SK-N-SH (cell line): Measurements from ENCODE around the gene MAPKBP1. TPM values are rescaled to one million over a fixed set of nuclear protein-coding genes. Genes with fewer than 3 reads are reported as not detected.

Experiments
- CTCF ChIA-PET: fragments of 300-600, 350-600 bp; formaldehyde crosslinking; extraction: SDS; loops from one replicate; lab custom pipeline; 2021; lab: Yijun Ruan, JAX
- POLR2A ChIA-PET: fragments of 350-600 bp; sonication (Branson Sonifier 250); formaldehyde crosslinking; extraction: SDS; loops from one replicate; lab custom pipeline; 2020; ENCODE audit warnings: antibody characterized with exemption, inconsistent platforms; lab: Yijun Ruan, JAX
- DNase-seq: peaks from one replicate; pipeline ENCODE4 v3.0.0; 2012
- H2AFZ ChIP-seq: fragments of 200-600 bp; sonication (generic); 2 replicates; pipeline ENCODE4 v1.8.1; 2016; ENCODE audit warnings: antibody characterized with exemption, mild to moderate bottlenecking, low read depth
- H3F3A ChIP-seq: fragments of 200-600 bp; sonication (generic); replicated peaks from 2 replicates; pipeline ENCODE3; 2016; ENCODE audit warnings: antibody characterized with exemption, mild to moderate bottlenecking; ENCODE audit not compliant: insufficient read depth
- H3K27ac ChIP-seq, 2 experiments: fragments of 200-500 bp in 1 of 2; fragments of 200-600 bp in 1 of 2; sonication (Bioruptor generic) in 1 of 2; sonication (generic), shearing (Covaris generic) in 1 of 2; 2 replicates each; pipeline versions ENCODE4 v1.5.1 to v1.6.1; 2014 to 2016; ENCODE audit warnings: low read depth in 2 of 2, inconsistent platforms in 1 of 2, low read length in 1 of 2, mild to moderate bottlenecking in 1 of 2, mixed read lengths in 1 of 2
- H3K27me3 ChIP-seq: fragments of 200-600 bp; sonication (generic), shearing (Covaris generic); 2 replicates; pipeline ENCODE4 v1.6.1; 2016; ENCODE audit warnings: mixed run types; ENCODE audit not compliant: insufficient read depth
- H3K36me3 ChIP-seq, 2 experiments: fragments of 200-500 bp in 1 of 2; fragments of 200-600 bp in 1 of 2; sonication (Bioruptor generic) in 1 of 2; sonication (generic) in 1 of 2; replicated peaks in 1 of 2; 2 replicates each; pipeline versions ENCODE3 to v1.5.1; 2014 to 2016; ENCODE audit warnings: low read length in 1 of 2, mild to moderate bottlenecking in 1 of 2; ENCODE audit not compliant: insufficient read depth in 2 of 2, control insufficient read depth in 1 of 2
- H3K4me1 ChIP-seq, 2 experiments: fragments of 200-500 bp in 1 of 2; fragments of 200-600 bp in 1 of 2; sonication (Bioruptor generic) in 1 of 2; sonication (generic), shearing (Covaris generic) in 1 of 2; 2 replicates each; pipeline versions ENCODE4 v1.5.1 to v1.6.1; 2014 to 2016; ENCODE audit warnings: low read depth in 1 of 2, low read length in 1 of 2, mixed run types in 1 of 2; ENCODE audit not compliant: insufficient read depth in 2 of 2, control insufficient read depth in 1 of 2
- H3K4me2 ChIP-seq: fragments of 200-600 bp; sonication (generic), shearing (Covaris generic); 2 replicates; pipeline ENCODE4 v1.6.1; 2017; ENCODE audit warnings: mixed run types
- H3K4me3 ChIP-seq, 2 experiments: fragments of 200-500 bp in 1 of 2; fragments of 200-600 bp in 1 of 2; sonication (Bioruptor generic) in 1 of 2; sonication (generic), shearing (Covaris generic) in 1 of 2; 2 replicates each; pipeline versions ENCODE4 v1.5.1 to v1.8.1; 2014 to 2016; ENCODE audit warnings: low read depth in 2 of 2, inconsistent platforms in 1 of 2, low read length in 1 of 2, mild to moderate bottlenecking in 1 of 2, mixed read lengths in 1 of 2, moderate library complexity in 1 of 2
- H3K79me2 ChIP-seq: fragments of 200-600 bp; sonication (generic); 2 replicates; pipeline ENCODE4 v1.8.1; 2017; ENCODE audit warnings: mild to moderate bottlenecking; ENCODE audit not compliant: insufficient read depth
- H3K9ac ChIP-seq: fragments of 200-600 bp; sonication (generic); 2 replicates; pipeline ENCODE4 v1.6.1; 2017; ENCODE audit warnings: mixed run types
- H3K9me2 ChIP-seq: fragments of 200-600 bp; sonication (generic); 2 replicates; pipeline ENCODE4 v1.6.1; 2017; ENCODE audit warnings: mixed run types
- H3K9me3 ChIP-seq: fragments of 200-600 bp; sonication (generic); 2 replicates; pipeline ENCODE4 v1.6.1; 2017; ENCODE audit warnings: mixed run types, mild to moderate bottlenecking, moderate library complexity
- H4K20me1 ChIP-seq: fragments of 200-600 bp; sonication (generic); 2 replicates; pipeline ENCODE4 v1.6.1; 2017; ENCODE audit warnings: mild to moderate bottlenecking, mixed run types; ENCODE audit not compliant: insufficient read depth
- CTCF ChIP-seq: fragments of 200-600 bp; sonication (generic); IDR thresholded peaks from 2 replicates; pipeline ENCODE4 v1.6.1; 2017; ENCODE audit warnings: antibody characterized with exemption, mild to moderate bottlenecking, moderate library complexity
- EP300 ChIP-seq, 2 experiments: IDR thresholded peaks; 2 replicates each; pipeline versions ENCODE4 v1.4.0 to v1.6.1; 2012; ENCODE audit warnings: borderline replicate concordance in 1 of 2, low read depth in 1 of 2, low read length in 1 of 2
- FOXJ3 ChIP-seq: sonication (generic); formaldehyde crosslinking; IDR thresholded peaks from 2 replicates; pipeline ENCODE4 v1.5.1; 2020; ENCODE audit warnings: mild to moderate bottlenecking, missing genetic modification reagents
- FOXM1 ChIP-seq: IDR thresholded peaks from 2 replicates; pipeline ENCODE4 v1.4.0; 2012; ENCODE audit warnings: low read depth, mild to moderate bottlenecking
- GABPA ChIP-seq: IDR thresholded peaks from 2 replicates; pipeline ENCODE4 v1.4.0; 2012; ENCODE audit warnings: low read depth, mild to moderate bottlenecking
- GATA2 ChIP-seq: sonication (generic); formaldehyde crosslinking; IDR thresholded peaks from 2 replicates; pipeline ENCODE4 v1.5.0; 2020; ENCODE audit warnings: mild to moderate bottlenecking, missing genetic modification reagents
- IRF3 ChIP-seq: fragments of 150-350 bp; IDR thresholded peaks from 2 replicates; pipeline ENCODE4 v1.6.1; 2016; ENCODE audit warnings: mild to moderate bottlenecking, low read depth, low read length
- JUND ChIP-seq: IDR thresholded peaks from 2 replicates; pipeline ENCODE4 v1.4.0; 2012
- MAX ChIP-seq: IDR thresholded peaks from 2 replicates; pipeline ENCODE4 v1.4.0; 2012; ENCODE audit warnings: low read depth
- MEF2A ChIP-seq: IDR thresholded peaks from 2 replicates; pipeline ENCODE4 v1.4.0; 2012; ENCODE audit warnings: low read depth, borderline replicate concordance
- NFIC ChIP-seq: IDR thresholded peaks from 2 replicates; pipeline ENCODE4 v1.4.0; 2012; ENCODE audit warnings: borderline replicate concordance
- PBX3 ChIP-seq: IDR thresholded peaks from 2 replicates; pipeline ENCODE4; 2012
- POLR2AphosphoS5 ChIP-seq: IDR thresholded peaks from 2 replicates; pipeline ENCODE4 v1.6.1; 2012; ENCODE audit warnings: low read depth, low read length
- RXRA ChIP-seq: IDR thresholded peaks from 2 replicates; pipeline ENCODE4 v1.4.0; 2012; ENCODE audit warnings: low read depth, mild to moderate bottlenecking, borderline replicate concordance
- SIN3A ChIP-seq: IDR thresholded peaks from 2 replicates; pipeline ENCODE4 v1.6.1; 2012; ENCODE audit warnings: low read depth, mild to moderate bottlenecking, low read length, moderate library complexity, borderline replicate concordance
- SMC3 ChIP-seq: IDR thresholded peaks from 2 replicates; pipeline ENCODE4 v1.6.1; 2012; ENCODE audit warnings: low read depth, low read length, improper control_type of control experiment
- TAF1 ChIP-seq: IDR thresholded peaks from 2 replicates; pipeline ENCODE4 v1.6.1; 2012; ENCODE audit warnings: low read depth, mild to moderate bottlenecking, low read length, moderate library complexity, borderline replicate concordance
- TCF12 ChIP-seq: IDR thresholded peaks from 2 replicates; pipeline ENCODE4 v1.4.0; 2012
- TEAD4 ChIP-seq: IDR thresholded peaks from 2 replicates; pipeline ENCODE4 v1.4.0; 2012; ENCODE audit warnings: mild to moderate bottlenecking, borderline replicate concordance; ENCODE audit not compliant: insufficient read depth
- USF1 ChIP-seq: IDR thresholded peaks from 2 replicates; pipeline ENCODE4 v1.4.0; 2012; ENCODE audit warnings: low read depth, borderline replicate concordance
- WGBS: methylation state at CpG from one replicate; pipeline ENCODE4 v1.1.6; 2017; ENCODE audit warnings: low lambda C conversion rate; 5-methylcytosine and 5-hydroxymethylcytosine counted together
- polyA plus RNA-seq, 3 experiments: library from polyadenylated mRNA; depleted of rRNA; stranded (reverse); fragments of >200 nt; gene quantifications; 2 replicates each; pipeline ENCODE4 v1.2.3, GENCODE V29; 2012

Gene MAPKBP1
- polyA plus RNA-seq, 1 of the 3 experiments (the other 2 are of a cell fraction), result 5.2 TPM

- TF ChIP-seq TAF1 (no peak), PBX3 (no peak), MEF2A (no peak), FOXM1 (no peak), TEAD4 (no peak), NFIC (no peak), POLR2AphosphoS5 (no peak), FOXJ3 (CRISPR knock-in tag) (no peak), JUND (no peak), USF1 (no peak), SMC3 (no peak), RXRA (no peak), MAX (no peak), TCF12 (no peak), GATA2 (CRISPR knock-in tag) (no peak), IRF3 (no peak), SIN3A (no peak), CTCF (no peak), GABPA (no peak), EP300 (IDR thresholded peaks at IDR 0.05; ENCODE audit: borderline replicate concordance in 1 of 2, low read depth in 1 of 2, low read length in 1 of 2) (no peak)
These were observed 41.8 kb upstream of the MAPKBP1 start for GRCh38 chr15:41732483-41732882.

More at GRCh38 chr15:41732483-41732882, 41.8 kb upstream of the MAPKBP1 start:
- H3K79me2 ChIP-seq, result no peaks in the 10 kb centered on the region; the same call in 1 of the 2 replicates
- H3F3A ChIP-seq, result peaks cover 13% of the 10 kb centered on the region
- H3K9me2 ChIP-seq, result no peaks in the 10 kb centered on the region
- no peaks in the 10 kb centered on the region for H3K27me3 ChIP-seq
- no peak for DNase-seq
- H3K9me3 ChIP-seq, result no peaks in the 10 kb centered on the region
- CTCF ChIA-PET, result interaction anchor here (1.5 kb wide), 1 partner anchor 40 kb away, joined by 3 read pairs; no protein-coding TSS in a partner anchor
- H3K4me3 ChIP-seq, result no peak overlapping the region
- H2AFZ ChIP-seq, result no peak overlapping the region
- H3K9ac ChIP-seq, result no peak overlapping the region
- H3K36me3 ChIP-seq, result peaks cover 46 to 66% of the 10 kb centered on the region in 2 experiments
- 100% methylated on average over 1 of the region's 1 CpG for WGBS
- no peak overlapping the region for H3K4me2 ChIP-seq
- POLR2A ChIA-PET, result no interaction called here
- H3K27ac ChIP-seq, result no peak overlapping the region
- no peaks in the 10 kb centered on the region for H4K20me1 ChIP-seq
- H3K4me1 ChIP-seq, result no peaks in the 10 kb centered on the region
